Astrocyte of the cerebellum (primary cell): ENCODE measurements around the gene MBP.

Source experiments
- DNase-seq: peaks from one replicate; pipeline ENCODE4 v3.0.0-alpha.2; 2011; ENCODE audit warnings: low read depth
- H3K4me3 ChIP-seq: 2 replicates; pipeline ENCODE4 v1.5.1; 2011; ENCODE audit warnings: mild to moderate bottlenecking, low read depth, low read length, moderate library complexity
- CTCF ChIP-seq: IDR thresholded peaks from 2 replicates; pipeline ENCODE4 v1.5.1; 2012; ENCODE audit warnings: low read length, low read depth, moderate library complexity, mild to moderate bottlenecking; ENCODE audit errors: missing control alignments
- in situ Hi-C: cut with HindIII; loops from 2 replicates; pipeline ENCODE4 v1.10.0; 2017; ENCODE audit warnings: low sequenced_read_pairs

The MBP gene

DNA sequence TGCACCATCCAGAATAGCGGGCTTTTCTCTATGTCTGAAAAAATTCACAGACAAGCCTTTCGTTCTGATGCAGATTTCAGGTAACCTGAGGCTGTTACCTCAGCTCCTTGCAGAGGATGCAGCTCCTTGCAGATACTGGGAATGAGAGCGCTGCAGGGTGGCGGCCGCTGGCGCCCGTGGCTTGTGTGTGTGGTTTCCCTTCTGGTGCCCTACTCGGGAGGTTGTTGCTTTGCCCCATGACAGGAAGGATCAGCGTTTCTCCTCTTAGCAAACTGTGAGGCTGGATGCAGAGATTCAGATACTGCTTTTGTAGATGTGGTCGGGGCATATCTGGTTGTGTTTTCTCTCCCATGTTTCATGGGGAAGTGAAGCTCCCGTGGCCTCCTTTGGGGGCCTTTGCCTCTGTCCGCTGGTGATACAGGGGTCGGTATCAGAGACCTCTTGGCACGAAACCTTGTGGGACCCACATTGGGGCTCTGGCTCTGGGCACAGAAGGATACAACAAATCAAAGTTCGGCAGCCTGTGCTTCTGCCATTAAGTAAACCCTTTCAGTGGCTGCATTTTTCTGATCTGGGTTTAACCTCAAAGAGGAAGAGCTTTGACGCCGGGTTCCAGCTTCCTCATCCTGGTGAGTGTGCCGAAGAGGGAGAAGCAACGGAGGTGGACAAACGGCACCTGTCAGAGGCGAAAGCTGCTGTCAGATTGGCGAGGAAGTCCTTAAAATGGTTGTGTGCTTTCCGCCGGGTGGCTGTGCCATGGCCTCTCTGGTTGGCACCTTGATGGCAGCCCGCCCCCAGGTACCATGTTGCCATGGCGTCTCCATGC, 127.8 kb downstream of the MBP start:
- no peak for TF ChIP-seq CTCF
- in situ Hi-C loops: loop anchor here (5.0 kb wide), 1 partner anchor 43 kb away; no protein-coding TSS in a partner anchor
- H3K4me3 ChIP-seq: no peak overlapping the region
- DNase-seq: no peak

GRCh38 chr18:77003316-77003715, 129.3 kb downstream of the MBP start:
- TF ChIP-seq CTCF: no peak
- in situ Hi-C loops: loop anchor here (5.0 kb wide), 1 partner anchor 44 kb away; no protein-coding TSS in a partner anchor
- no peak overlapping the region for H3K4me3 ChIP-seq
- DNase-seq: no peak

DNA sequence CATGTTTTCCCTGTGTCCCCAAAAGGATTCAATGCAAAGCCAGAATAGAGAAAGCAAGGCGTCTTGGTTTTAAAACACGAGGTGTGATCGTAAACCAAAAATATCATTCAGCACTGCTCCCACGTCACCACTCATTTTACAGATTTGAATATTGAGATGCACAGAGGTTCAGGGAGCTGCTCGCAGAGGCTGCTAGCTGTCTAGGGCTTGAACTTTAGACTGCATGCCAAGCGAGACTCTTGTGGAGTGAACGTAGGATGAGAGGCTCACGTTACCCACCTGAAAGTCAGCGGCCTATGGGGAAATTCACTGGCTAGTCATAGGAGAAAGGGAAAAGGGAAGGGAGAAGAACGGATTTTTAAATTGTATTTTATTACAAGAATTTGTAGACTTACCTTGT, 130.1 kb downstream of the MBP start:
- no peak for DNase-seq
- no peak for TF ChIP-seq CTCF
- in situ Hi-C loops: loop anchor here (5.0 kb wide), 1 partner anchor 45 kb away; no protein-coding TSS in a partner anchor
- no peak overlapping the region for H3K4me3 ChIP-seq

GRCh38 chr18:77001979-77002378, 130.6 kb downstream of the MBP start:
- in situ Hi-C loops: loop anchor here (5.0 kb wide), 1 partner anchor 45 kb away; no protein-coding TSS in a partner anchor
- TF ChIP-seq CTCF: no peak
- DNase-seq: no peak

DNA sequence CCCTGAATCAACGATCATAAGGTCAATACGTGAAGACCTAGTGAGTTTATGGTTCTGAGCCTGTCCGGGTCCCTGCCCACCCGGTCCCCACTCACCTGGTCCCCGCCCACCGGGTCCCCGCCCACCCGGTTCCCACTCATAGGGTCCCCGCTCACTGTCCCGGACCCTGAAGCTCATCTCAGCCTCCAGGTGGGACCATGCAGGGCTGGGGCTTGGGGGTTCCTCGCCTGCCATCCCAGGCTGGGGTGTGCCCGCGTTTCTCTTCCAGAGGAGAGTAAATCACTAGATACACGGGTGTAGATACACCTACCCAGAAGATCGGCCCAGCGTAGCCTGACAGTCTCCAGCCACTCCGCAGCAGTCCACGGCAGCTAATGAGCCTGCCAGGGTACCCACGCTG, 131.5 kb downstream of the MBP start:
- H3K4me3 ChIP-seq: no peak overlapping the region
- in situ Hi-C loops: loop anchor here (5.0 kb wide), 1 partner anchor 46 kb away; no protein-coding TSS in a partner anchor
- TF ChIP-seq CTCF: no peak
- no peak for DNase-seq

More at GRCh38 chr18:77001979-77002378, 130.6 kb downstream of the MBP start:
- H3K4me3 ChIP-seq: no peak overlapping the region

GRCh38 chr18:77000527-77000926, 132.1 kb downstream of the MBP start:
- TF ChIP-seq CTCF: peak; percentile 99
- H3K4me3 ChIP-seq: no peak overlapping the region
- in situ Hi-C loops: loop anchor here (5.0 kb wide), 1 partner anchor 47 kb away; no protein-coding TSS in a partner anchor
- no peak for DNase-seq
